Measurements from ENCODE around the gene WT1.
"Not testable (repeated sequence)": the region's sequence is repeated elsewhere in the genome, so short reads cannot be mapped to it uniquely, and the experiment has no call there.

The WT1 gene

DNA sequence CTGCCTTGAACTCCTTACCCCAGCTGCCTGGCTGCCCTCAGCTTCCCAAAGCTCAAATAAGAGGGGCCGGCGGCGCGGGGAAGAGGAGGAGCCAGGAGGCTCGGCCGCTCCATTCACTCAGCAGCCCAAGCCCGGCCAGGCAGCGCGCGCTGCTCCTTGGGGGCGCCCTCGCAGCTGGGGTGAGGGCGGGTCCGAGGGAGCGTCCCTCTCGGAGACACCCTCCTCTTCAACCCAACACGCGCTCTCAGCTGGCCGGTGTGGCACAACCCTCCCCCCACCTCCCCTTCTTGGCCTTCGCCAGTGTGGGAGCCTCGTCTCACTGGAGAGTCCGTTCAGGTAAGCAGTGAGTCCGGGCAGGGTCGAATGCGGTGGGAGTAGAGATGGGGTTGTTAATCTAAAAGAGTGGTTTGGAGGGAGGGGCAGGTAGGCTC, at the start of gene WT1:
WT1 (minus strand) TSS at position 29 of the 431 bp plus-strand sequence.
- no peak for DNase-seq

DNA sequence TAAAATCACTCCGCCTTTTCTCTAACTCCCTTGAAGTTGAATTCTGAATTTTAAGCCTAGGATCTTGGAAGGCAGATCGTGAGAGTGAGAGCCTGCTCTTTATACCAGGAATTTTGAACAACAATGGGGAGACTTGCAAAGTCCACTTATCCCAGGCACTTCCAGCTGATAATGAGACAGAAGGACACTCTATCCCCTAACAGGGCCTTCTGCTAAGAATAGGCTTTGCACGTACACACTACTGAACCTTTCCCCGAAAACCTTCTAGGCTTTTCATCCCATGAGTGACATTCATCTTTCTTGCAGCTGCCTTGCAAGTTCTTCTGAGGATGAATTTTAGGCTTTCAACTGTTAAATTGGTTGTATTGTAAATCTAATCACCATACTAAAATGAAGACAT, 44.0 kb upstream of the WT1 start:
- DNase-seq, result no peak

DNA sequence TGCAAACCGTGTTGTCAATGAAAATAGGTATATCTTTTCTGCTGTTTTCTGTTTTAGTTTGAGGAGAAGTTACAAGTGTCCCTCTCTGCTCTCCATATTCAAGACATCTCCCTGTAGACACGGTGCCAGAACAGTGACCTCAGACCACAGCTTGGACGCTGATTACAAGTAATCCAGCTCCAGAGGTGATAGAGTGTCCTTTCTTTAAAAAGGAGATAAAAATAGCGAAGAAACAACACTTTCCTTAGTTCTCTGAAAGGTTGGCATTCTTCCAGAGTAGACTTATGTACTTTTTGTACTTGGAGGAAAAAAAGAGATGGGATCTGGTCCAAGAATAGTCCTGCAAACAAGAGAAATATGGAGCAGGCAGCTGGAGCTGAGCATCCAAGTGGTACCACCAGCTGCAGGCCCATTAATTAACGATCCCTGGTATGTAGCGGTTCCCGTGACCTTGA, 43.0 kb upstream of the WT1 start:
- DNase-seq, result no peak

DNA sequence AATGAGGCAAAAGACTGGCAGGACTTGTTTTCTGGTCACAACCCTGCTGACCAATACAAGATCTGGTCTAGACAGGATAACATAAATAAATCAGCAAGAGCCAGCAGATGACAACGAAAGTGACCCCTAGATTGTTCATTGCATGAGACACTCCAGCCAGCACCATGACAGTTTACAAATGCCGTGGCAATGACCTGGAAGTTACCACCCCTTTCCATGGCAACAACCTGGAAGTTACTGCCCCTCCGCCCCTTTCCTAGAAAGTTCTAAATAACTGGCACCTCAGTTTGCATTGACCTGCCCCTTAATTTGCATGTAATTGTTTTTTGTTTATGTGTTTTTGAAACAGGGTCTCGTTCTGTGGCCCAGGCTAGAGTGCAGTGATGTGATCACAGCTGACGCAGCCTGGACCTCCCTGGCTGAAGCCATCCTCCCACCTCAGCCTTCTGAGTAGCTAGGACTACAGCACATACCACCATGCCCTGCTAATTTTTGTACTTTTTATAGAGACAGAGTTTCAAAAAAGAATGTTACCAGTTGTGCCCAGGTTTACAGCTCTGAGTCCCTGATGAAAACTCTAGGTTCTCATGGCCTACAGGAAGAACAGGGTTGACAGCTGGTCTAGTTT, 38.1 kb upstream of the WT1 start:
- no peak for DNase-seq

DNA sequence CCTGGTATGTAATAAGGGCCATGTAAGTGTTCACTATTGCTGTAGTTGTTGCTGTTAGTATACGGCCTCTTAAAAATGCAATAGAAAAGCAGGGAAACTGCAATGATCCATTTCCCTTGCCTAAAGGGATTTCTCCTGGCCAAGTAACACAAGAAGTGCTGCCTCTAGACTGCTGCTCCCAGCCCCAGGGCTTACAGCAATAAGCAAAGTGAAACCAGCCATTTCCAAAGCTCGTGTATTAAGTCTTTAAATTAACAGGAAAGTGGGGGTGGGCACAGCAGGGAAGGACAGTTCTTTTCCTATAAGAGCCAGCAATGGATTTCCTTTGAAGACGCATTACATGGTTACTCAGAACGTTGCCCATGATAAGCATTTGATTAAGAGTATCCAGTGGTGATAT, 36.9 kb upstream of the WT1 start:
- DNase-seq, result no peak

DNA sequence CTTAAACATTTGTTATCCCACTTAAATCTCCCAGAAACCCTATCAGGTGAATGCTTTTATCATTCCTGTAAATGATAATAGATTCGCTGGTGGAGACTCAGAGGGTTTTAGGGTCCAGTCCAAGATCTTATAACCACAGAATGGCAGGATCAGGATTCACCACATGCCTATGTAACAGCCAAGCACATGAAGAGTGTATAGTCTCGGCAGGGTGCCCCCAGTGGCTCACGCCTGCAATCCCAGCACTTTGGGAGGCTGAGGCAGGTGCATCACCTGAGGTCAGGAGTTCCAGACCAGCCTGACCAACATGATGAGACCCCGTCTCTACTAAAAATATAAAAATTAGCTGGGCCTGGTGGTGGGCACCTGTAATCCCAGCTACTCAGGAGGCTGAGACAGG, 36.2 kb upstream of the WT1 start:
- not testable (repeated sequence) for DNase-seq

DNA sequence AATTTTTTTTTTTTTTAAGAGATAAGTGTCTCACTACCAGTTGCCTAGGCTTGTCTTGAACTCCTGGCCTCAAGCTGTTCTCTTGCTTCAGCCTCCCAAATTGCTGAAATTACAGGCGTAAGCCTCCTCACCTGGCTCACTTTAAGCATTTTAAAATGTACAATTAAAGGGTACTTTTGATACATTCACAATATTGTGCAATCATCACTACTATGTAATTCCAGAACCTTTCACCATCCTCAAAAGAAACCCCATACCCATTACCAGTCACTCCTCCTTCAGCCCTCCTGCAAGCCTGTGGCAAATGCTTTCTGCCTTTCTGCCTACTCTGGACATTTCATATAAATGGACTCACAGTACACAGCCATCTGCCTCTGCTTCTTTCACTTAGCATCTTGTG, 34.5 kb upstream of the WT1 start:
- no peak for DNase-seq

DNA sequence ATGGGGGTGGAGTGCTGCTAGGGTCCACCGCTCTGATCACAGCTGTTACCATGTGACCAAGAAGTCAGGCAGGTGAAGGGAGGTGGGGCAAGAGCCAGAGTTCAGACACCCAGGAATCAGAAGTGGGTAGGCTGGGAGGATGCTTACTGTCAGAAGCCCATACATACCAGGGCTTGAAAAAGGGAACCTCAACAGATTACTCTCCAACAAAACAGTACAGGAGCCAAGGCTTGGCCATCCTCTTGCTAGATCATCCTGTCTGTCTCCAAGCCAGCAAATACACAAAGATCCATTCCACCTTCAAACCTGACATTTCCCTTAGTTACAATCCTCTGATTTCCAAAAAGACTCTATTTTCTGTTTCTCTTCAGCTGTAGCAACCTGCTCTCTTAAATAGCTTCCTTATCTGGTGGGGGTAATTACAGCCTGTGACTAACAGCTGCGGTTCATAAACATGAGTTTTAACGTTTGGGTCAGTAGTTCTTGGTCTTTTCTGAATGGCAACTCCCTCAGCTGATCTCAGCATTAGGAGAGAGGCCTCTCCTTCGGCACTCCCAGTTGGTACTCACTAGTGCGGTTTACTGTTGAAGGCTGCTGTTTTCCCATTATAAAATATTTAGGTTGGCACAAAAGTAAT, 31.1 kb upstream of the WT1 start:
- DNase-seq, result no peak

DNA sequence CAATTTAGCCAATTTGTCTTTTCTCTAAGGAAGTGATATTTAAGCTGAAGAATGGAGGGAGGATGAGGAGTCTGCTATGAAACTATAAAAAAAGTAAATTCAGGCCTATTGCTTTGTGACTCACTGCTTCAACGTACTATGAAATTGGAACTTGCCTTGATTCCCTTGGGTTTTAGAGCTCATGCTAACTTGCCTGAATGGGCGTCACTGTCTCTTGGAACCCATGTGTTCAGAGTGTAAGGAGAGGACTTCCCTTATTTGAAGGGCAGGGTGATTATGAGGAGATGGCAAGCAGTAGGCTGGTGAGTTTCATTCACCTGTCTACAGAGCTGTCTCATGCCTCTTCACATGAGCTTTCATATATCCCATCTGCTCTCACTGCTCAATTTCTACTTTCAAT, 28.7 kb upstream of the WT1 start:
- no peak for DNase-seq

DNA sequence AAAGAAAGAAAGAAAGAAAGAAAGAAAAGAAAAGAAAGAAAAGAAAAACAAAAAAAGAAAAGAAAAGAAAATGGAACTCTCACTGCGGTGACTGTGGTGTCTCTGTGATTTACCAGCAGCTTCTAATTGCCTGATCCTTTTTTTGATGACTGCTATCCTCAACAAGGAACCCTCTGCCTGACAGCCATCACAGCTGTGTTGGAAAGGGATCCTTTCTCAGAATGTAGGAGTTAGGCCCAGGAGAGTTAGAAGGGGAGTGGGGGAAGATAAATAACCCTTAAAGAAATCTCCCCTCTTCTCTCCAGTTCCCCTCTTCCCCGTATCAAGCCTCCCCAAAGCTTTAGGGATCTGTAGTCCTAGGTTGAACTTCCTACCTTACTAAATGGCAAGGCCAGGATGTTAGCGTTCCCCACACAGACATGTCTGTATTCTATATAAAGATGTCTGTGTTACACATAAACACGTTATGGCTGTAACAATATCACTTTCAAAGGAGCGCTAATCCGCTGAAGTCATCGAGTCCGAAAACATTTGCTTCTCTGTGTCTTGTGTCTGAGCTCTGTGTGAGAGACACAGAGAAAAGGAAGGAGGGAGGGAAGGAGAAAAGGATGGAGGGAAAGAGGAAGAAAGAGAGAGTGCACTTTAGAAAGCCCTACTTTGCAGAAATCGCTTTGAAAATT, 26.8 kb upstream of the WT1 start:
- DNase-seq, result no peak

DNA sequence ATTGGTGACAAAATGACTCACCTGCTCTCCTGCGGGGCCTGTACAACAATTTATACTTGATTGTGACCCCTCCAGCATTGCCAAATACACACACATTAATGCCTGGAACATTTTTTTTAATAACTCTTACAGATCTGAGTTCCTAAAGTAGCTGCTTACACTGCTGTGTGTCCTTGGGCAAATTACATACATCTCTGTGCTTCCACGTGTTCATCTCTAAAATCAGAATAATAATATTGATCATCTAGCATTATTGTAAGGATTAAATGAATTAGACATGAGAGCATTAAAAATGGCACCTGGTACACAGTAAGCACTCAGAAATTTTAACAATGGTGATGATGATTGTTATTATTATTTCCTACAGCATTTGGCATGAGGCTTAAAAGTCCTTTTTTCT, 21.5 kb upstream of the WT1 start:
- no peak for DNase-seq

DNA sequence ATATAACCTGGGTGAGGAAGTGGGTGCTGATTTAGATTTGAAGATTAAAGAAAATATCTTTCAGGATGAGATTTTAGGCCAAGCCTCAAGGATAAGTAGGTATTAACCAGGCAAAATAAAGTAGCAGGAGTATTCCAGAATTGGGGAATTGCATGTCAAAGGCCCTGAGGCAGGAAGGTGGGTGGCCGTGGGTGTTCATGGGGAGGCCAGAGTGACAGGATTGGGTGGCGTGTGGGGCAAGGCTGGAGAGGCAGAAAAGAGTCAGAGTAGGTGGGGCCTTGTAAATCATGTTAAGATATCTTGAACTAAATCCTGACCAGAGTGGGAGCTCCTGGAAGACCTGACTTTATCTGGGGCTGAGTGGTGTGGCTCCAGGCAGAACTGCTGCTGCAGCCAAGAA, 19.7 kb upstream of the WT1 start:
- DNase-seq, result no peak

DNA sequence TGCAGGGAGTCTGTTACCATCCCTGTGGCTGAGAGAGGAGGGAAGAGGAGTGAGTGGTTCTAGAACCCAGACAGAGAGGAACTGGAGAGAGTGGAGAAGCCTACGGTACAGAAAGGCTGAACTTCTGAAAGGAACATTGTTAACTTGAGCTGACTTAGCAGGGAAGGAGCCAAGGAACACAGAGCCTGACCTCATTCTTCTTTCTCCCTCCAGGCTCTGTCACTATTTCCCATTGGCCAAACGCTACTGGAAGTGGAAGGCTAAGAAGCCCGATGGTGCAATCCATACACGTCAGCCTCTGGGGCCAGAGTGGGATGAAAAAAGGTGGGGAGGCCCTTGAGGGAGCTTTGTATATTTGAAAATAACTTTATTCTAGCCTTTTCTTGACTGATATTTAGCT, 16.5 kb upstream of the WT1 start:
- DNase-seq, result no peak

DNA sequence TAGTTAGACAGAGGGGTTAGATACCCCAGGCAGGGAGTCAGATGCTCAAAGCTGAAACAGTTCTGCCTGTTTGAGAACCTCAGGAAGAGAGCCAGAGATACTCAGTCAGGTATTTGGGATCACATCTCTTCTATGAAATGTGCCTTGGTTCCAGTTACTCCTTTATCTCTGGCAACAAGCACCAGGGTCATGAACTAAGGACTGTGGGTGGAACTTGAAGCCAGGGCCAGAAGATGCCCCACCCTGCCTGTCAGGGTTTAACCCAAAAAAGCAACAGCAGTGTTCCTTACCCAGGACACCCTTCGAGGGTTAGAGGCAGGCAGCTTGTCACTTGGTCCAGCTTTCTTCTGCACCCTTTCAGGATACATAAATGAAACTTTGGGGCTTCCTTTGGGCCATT, 15.0 kb upstream of the WT1 start:
- DNase-seq, result no peak

DNA sequence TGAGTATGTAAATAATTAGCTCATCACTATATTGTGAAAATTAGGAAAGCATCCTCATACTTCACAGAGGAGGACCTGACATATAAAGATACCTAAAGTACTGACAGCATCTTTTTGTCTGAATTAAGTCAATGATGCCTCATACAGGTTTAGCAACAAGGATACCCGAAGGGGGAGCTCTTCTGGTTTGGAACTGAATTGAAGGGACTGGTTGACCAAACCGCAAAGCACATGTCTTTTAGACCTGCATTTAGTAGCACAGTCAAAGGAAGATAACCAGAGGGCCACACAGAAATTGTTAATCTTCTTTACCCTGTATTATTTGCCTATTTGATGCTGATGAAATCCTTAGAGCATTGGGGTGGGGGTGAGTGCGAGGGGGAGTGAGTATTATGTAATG, 12.9 kb upstream of the WT1 start:
- DNase-seq, result no peak

DNA sequence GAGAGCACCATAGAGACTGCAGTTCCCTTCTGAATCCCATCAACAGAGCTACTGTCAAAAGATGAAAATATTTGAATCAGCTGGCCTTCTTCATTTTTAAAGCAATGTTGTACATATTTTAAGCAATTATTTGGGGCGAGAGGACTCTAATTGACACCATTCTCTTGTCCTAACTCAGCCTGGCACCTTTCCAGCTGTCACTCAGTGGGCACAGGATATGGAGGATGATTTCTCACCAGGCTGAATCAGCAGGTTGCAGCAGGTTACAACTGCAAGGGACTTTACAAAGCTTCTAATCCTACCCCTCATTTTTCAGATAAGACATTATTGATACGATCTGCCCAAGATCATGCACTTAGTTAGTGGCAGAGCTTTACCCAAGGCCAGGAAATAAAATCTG, 11.9 kb upstream of the WT1 start:
- DNase-seq, result no peak

DNA sequence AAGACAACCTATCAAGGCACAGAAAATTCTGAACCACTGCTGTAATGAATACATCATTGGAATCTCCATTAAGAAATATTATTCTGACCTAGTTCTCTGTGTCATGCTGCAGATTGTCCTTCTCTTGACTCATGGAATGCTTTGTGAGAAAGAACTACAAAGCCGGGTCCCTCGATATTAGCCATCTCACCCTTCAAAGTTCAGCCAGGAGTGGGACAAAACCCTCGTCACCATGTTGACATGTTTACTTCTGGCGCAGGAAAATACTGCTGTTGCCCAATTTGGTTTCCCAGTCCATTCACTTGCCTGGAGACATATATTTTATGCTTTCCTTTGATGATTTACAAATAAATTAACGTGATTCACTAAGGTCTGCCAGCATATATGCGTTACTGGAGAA, 10.9 kb upstream of the WT1 start:
- DNase-seq, result no peak

DNA sequence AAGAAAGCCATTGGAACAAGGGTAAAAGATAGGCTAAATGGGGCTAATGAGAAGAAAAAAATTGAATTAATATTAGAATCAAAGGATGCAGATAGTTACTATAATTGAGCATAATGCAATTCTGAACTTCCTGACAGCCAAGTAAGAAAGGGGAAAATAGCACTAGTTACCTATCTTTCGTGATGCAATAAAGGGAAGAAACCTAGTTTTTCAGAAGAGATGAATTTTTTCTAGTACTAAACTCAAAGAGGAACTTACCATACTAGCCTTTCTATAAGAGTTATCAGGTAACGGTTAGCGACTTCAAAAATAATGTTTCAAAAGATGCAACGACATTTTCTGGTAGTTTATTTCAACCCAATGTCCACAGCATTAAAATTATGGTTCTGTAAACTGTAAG, 8.8 kb upstream of the WT1 start:
- no peak for DNase-seq

DNA sequence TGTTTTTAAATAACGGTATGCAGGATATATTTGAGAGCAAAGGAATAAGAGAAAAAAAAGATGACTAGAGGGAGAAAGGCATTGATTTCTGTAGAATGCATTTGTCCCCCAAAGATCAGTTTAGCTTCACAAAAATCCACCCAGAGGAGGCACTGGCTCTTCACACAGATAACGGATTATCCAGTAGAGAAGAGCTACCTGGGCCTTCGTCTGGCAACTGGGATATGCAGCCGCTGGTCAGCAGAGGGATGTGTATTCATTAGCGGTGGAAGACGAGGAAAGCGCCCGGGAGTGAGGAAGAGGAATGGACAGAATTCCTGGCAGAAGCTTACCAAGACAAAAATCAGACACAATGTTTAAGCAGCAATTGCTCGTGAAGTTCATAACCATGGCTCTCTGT, 5.6 kb upstream of the WT1 start:
- DNase-seq, result no peak

DNA sequence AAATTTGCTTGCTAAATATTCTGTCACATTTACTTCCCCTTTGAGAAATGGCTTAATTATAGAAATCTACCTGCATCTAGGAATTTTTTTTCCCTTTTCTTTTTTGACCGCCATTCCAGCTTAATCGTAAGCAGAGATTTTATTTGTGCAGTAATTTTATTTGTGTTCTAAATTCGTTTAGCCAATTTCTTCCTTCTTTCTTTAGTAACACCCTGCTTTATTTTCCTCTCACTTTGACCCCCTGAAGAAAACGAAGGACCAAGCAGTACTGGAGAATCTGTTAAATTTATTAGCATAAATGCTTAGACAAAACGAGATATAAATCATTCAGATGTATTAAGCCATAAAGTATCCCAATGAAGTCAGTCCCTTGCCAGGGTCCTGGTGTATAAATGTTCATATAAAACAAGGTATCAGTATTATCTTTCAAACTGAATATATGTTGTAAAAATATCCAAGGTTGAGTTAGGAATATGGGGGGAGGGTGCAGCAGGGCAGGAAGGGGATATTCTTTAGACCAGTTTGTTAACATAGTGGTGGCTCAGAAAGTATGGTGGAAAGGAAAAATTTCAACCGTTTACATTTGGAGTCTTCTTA, 5.1 kb upstream of the WT1 start:
- no peak for DNase-seq

DNA sequence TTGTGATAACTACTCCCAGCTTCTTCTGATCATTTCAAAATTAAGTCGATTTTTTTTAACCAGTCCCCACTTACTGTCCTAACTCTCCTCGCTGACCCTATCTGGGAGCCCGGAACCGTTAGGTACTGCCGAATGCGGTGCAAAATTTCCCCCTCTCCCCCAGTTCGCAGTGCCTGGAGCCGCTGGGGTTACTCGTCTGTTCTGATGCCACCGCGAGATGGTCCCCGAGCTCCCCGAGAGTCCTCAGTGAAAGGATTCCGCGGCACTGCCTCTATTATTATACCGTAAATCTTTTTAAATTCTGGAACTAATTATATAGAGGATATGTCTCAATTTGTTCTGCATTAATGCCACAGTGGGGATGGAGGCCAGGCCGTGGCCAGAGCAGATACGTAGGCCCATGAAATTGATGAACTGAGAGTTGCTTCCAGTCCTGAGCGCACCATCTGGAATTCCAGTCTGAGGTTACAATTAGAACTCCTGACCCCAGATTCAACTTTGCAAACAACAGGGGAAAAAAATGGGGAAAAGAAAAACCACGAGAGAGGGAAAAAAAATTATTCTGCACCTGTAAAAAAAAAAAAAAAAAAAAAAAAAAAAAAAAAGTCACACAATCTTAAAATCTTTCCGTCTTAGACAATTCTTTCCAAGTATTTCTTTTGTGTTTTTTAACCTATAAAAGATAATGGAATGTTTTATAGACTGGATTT, 4.3 kb upstream of the WT1 start:
- no peak for DNase-seq

DNA sequence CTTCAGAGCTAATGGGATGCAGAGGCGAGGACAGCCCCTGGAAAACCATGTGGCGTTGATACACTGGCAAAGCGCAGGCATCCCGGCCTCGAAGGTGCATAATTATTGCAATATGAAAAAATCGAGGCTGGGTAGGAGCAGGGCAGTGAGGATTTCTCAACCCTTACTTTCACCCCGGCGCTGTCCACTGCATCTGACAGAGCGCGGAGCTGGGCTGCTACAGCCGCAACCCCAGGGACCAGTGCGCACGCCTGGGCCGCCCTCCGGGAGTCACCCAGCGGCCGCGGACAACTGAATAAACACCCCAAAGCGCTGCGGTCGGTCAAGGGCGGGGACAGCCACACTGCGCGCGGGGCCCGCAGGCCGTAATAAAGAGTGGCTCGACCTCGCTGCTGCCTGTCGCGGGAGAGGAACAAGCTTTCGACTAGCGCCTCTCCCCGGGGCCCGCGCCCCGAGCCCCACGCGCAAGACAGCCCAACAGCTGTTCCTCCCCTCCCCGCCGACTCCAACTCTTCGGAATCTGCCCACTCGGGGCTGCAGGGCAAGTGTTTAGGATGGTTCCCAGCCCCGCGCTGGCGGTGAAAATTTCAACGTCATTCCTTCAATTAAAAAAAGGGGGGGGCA, 3.6 kb upstream of the WT1 start:
- no peak for DNase-seq

DNA sequence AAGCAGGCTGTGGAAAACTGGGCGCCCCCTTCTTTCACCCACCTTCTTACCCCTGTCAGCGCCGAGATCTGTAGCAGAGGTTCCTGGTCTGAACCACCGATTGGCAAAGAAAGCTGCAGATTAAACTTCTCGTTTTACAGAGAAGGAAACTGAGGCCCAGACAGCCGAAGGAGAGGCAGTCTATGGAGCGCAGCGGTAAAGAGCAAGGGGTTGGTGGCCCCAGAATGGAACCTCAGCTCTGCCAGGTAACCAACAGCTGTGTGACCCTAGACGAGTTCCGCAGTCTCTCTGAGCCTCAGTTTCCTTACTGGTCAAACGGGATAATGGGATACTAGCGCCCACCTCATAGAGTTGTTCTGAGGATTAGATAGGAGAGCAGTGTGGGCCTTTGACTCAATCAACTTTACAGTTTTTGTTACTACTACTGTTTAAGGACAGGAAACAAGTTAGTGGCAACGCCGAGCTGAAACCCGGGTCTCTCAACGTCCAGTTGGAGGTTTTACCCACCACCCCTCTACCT, 3.1 kb upstream of the WT1 start:
- no peak for DNase-seq

Measured in NCI-H187 (cell line).